ENCODE data around the gene UTS2R.
"Not testable (repeated sequence)": the region's sequence is repeated elsewhere in the genome, so short reads cannot be mapped to it uniquely, and the experiment has no call there.

The UTS2R gene

DNA sequence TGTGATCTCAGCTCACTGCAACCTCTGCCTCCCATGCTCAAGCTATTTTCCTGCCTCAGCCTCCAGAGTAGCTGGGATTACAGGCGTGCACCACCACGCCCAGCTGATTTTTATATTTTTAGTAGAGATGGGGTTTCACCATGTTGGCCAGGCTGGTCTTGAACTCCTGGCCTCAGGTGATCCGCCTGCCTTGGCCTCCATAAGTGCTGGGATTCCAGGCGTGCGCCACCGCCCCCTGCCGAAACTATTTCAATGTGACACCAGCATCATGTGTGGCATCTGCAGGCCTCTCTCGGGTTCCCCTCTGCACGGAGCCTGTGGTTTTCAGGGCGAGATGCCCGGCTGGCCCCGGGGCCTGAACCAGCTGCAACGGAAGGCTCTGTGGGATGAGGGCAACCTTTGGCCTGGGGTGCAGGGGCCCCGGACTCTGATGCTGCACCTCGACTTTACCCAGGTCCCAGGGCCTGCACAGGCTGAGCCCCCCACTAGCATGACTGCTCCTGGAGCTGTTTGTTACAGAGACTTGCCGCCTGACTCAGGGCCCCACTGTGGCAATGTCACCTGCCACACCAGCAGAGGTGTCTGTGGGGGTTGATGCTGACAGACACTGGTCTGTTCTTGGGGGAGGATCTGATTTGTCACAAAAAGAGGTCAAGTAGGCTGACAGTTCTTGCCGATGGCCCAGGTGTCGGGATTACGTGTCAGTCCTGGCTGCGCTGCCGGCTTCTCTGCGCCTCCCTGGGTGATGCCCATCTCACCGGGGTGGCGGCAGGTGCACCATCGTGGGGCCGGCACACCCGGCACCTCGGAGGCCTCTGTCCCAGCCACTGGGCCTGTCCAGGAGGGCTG lies 21.2 kb upstream of the UTS2R start:
- Histone ChIP-seq H3K27me3 (ENCODE audit: insufficient read depth, low read length) (no peaks in the 10 kb centered on the region), H3K9me3 (ENCODE audit: insufficient read depth, low read depth, low read length) (no peaks in the 10 kb centered on the region), H3K4me3 (ENCODE audit: low read length) (no peak overlapping the region), H3K36me3 (ENCODE audit: insufficient read depth, low read depth, low read length) (no peaks in the 10 kb centered on the region), H3K27ac (ENCODE audit: low read length) (no peak overlapping the region), H3K9ac (ENCODE audit: low read depth, low read length) (no peak overlapping the region), H3K4me1 (ENCODE audit: insufficient read depth, low read length) (no peaks in the 10 kb centered on the region)

DNA sequence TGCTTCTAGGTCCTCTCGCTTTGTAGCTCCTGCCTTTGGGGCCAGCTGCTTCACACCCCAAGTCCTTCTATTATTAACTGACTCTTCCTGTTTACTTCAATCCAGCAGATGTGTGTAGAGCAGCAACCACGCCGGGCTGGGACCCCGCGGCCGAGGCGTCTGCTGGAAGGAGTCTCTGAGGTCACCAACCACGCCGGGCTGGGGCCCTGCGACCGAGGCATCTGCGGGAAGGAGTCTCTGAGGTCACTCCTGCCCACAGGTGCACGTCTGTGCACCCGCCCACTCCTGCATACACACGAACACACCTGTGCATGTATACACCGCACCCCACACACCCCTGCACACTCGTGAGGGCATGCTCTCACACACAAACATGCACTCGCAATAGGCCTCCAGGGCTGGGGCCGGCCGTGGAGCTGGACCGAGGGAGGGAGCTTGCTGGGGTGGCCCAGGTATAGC lies 20.3 kb upstream of the UTS2R start:
- H3K9ac ChIP-seq (ENCODE audit: low read depth, low read length) = no peak overlapping the region
- H3K36me3 ChIP-seq (ENCODE audit: insufficient read depth, low read depth, low read length) = no peaks in the 10 kb centered on the region
- no peaks in the 10 kb centered on the region for H3K9me3 ChIP-seq (ENCODE audit: insufficient read depth, low read depth, low read length)
- no peak overlapping the region for H3K27ac ChIP-seq (ENCODE audit: low read length)
- H3K27me3 ChIP-seq (ENCODE audit: insufficient read depth, low read length) = no peaks in the 10 kb centered on the region
- H3K4me1 ChIP-seq (ENCODE audit: insufficient read depth, low read length) = no peaks in the 10 kb centered on the region
- no peak overlapping the region for H3K4me3 ChIP-seq (ENCODE audit: low read length)

DNA sequence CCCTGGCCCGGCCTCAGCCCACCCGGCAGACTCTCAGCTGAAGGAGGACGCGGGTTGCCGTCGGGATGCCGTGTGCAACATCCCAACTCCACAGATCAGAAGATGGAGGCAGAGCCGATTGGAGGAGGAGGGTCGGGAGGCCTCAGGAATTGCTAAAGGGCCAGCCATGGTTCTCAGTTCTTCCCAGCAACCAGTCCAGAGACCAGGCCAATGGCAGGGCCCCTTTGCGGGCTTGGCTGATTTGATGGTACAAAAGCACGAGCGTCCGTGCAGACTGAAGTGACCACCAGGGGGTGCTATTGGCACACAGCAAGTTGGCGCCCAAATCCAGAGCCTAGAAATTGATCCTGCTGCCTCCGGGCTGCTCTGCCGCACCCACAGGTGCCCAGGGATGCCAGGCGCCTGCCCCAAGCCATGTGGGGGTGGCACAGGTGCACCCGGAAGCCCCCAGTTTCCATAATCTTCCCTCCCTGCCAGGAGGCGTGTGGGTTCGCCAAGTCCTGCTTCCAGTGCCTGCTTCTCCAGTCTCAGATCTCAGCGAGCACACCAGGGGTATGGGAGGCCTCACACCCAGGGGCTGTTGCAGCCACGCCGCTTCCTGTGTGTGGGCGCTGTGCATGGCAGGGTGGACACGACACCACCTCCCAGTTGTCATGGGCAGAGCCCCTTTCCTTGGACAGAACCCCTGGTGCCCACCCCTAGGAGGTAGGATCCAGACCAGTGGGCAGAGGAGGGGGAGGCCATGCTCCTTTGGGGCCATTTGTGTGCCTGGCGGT lies 19.7 kb upstream of the UTS2R start:
- Histone ChIP-seq H3K9ac (ENCODE audit: low read depth, low read length) (no peak overlapping the region), H3K27ac (ENCODE audit: low read length) (no peak overlapping the region)

DNA sequence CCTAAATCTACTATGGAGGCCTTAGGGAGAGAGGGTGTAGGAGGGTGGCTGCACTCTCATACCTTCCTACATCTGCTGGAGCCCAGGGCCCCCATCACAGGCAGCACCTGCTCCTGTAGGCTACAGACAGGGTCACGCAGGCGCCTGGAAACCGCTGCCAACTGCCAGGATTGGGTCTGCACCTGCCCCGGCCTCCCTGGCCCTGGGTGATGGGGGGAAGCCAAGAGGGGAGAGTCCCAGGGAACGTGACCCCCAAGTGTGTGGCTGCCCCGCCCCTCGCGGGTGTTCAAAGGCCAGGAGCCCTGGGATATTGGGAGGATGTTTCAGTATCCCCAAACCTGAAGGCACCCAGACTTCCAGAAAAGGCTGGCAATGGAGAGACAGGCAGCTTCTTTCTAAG lies 18.1 kb upstream of the UTS2R start:
- H3K27ac ChIP-seq (ENCODE audit: low read length) = no peak overlapping the region
- H3K9ac ChIP-seq (ENCODE audit: low read depth, low read length) = no peak overlapping the region
- H3K4me1 ChIP-seq (ENCODE audit: insufficient read depth, low read length) = no peaks in the 10 kb centered on the region
- H3K27me3 ChIP-seq (ENCODE audit: insufficient read depth, low read length) = no peaks in the 10 kb centered on the region
- H3K4me3 ChIP-seq (ENCODE audit: low read length) = no peak overlapping the region
- H3K9me3 ChIP-seq (ENCODE audit: insufficient read depth, low read depth, low read length) = no peaks in the 10 kb centered on the region
- no peaks in the 10 kb centered on the region for H3K36me3 ChIP-seq (ENCODE audit: insufficient read depth, low read depth, low read length)

More for the DNA sequence above, 19.7 kb upstream of the UTS2R start:
- Histone ChIP-seq H3K4me1 (ENCODE audit: insufficient read depth, low read length) (no peaks in the 10 kb centered on the region), H3K4me3 (ENCODE audit: low read length) (no peak overlapping the region), H3K9me3 (ENCODE audit: insufficient read depth, low read depth, low read length) (no peaks in the 10 kb centered on the region), H3K36me3 (ENCODE audit: insufficient read depth, low read depth, low read length) (no peaks in the 10 kb centered on the region), H3K27me3 (ENCODE audit: insufficient read depth, low read length) (no peaks in the 10 kb centered on the region)

DNA sequence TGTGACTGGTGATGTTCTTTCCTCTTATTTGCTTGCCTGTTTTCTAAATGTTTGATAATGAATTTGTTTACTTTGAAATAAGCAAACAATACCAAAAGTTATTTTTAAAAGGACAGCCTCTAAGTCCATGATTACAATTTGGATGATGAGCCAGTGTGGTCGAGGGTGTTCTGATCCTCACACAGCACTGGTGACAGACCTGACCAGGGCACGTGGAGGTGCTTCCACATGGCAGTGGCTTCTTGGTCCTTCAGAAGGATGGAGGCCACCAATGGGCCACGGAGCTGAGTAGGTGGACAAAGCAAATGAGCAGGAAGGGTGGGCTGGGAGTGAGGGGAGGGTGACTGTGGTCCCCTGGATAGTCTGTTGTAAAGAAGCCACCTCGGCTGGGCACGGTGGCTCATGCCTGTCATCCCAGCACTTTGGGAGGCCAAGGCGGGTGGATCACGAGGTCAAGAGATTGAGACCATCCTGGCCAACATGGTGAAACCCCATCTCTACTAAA lies 16.7 kb upstream of the UTS2R start:
- Histone ChIP-seq H3K9ac (ENCODE audit: low read depth, low read length) (no peak overlapping the region), H3K4me1 (ENCODE audit: insufficient read depth, low read length) (no peaks in the 10 kb centered on the region), H3K27ac (ENCODE audit: low read length) (no peak overlapping the region)

DNA sequence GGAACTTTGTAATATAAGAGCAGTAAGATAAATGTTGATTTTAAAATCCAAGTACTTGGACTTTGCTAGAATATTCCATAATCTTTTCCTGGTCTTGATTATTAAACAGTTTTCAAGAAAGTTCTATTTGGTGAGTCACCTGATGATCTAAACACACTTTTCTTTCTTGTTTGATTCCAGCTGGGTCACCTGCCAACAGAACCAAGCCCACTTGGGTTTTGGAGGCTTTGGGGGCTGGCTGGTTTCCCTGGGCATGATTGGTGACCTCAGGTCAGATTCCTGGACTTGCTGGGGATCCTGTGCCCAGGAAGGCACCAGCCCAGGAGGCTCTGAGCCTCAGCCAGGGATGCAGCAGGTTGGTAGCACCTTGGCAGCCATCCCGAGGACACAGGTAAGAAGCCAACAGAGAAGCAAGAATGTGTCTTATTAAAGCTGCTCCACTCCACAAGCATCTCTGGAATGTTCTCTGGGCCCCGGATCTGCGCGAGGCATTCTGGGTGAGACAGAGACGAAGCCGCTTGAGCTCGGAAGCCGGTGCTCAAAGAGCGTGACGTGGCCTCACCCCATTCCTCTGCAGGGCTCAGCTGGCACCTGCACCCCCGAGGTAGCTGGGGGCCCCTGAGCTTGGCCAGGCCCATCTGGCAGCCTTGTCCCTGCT lies 15.7 kb upstream of the UTS2R start:
- H3K9ac ChIP-seq (ENCODE audit: low read depth, low read length) = no peak overlapping the region

More for the DNA sequence above, 16.7 kb upstream of the UTS2R start:
- Histone ChIP-seq H3K36me3 (ENCODE audit: insufficient read depth, low read depth, low read length) (no peaks in the 10 kb centered on the region), H3K4me3 (ENCODE audit: low read length) (no peak overlapping the region), H3K27me3 (ENCODE audit: insufficient read depth, low read length) (no peaks in the 10 kb centered on the region), H3K9me3 (ENCODE audit: insufficient read depth, low read depth, low read length) (no peaks in the 10 kb centered on the region)

DNA sequence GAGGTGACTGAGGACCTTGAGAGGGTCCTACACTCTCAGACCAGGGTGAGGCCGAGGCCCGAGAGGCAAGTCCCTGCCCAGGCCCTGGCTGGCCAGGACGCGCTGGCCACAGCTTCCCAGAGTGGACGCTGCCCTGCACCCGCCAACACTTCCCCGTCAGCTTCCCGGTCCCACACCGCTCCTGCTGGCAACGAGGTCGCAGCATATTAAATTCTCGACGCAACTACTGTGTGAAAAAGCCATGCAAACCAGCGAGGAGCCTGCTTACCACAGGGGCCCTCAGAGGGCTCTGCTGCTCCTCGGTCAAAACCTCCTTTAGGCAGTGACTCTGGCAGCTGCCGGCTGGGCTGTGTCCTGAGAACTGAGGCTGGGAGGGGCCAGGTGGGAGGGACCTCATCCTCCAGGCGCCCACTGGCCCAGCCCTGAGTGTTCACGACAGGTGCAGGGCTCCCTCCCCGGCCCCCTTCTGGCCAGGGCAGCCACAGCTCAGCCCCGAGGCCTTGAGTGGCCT lies 14.7 kb upstream of the UTS2R start:
- Histone ChIP-seq H3K27ac (ENCODE audit: low read length) (no peak overlapping the region), H3K36me3 (ENCODE audit: insufficient read depth, low read depth, low read length) (no peaks in the 10 kb centered on the region), H3K9me3 (ENCODE audit: insufficient read depth, low read depth, low read length) (no peaks in the 10 kb centered on the region), H3K4me1 (ENCODE audit: insufficient read depth, low read length) (no peaks in the 10 kb centered on the region), H3K4me3 (ENCODE audit: low read length) (no peak overlapping the region), H3K27me3 (ENCODE audit: insufficient read depth, low read length) (no peaks in the 10 kb centered on the region), H3K9ac (ENCODE audit: low read depth, low read length) (no peak overlapping the region)

More for the DNA sequence above, 15.7 kb upstream of the UTS2R start:
- no peak overlapping the region for H3K4me3 ChIP-seq (ENCODE audit: low read length)
- H3K9me3 ChIP-seq (ENCODE audit: insufficient read depth, low read depth, low read length) = no peaks in the 10 kb centered on the region
- H3K27me3 ChIP-seq (ENCODE audit: insufficient read depth, low read length) = no peaks in the 10 kb centered on the region
- H3K27ac ChIP-seq (ENCODE audit: low read length) = no peak overlapping the region
- no peaks in the 10 kb centered on the region for H3K4me1 ChIP-seq (ENCODE audit: insufficient read depth, low read length)
- no peaks in the 10 kb centered on the region for H3K36me3 ChIP-seq (ENCODE audit: insufficient read depth, low read depth, low read length)

DNA sequence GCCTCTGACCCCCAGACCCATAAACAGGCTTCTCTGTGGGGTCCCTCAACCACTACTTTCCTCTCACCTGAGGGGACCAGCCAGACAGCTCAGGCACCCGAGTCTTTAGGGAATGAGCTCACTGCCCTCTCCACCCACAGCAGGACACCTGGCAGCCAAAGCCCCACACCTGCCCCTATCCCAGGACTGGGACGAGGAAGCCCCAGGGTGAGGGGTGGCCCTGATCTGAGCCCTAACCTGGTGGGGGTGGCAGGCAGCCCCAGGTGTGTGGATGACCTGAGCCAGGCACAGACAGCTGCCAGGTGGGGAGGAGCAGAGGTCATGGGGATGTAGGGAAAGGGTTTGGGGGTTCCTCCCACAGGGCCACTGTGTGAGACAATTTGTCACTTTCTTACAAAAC lies 14.2 kb upstream of the UTS2R start:
- H3K36me3 ChIP-seq (ENCODE audit: insufficient read depth, low read depth, low read length) = no peaks in the 10 kb centered on the region
- no peak overlapping the region for H3K27ac ChIP-seq (ENCODE audit: low read length)

DNA sequence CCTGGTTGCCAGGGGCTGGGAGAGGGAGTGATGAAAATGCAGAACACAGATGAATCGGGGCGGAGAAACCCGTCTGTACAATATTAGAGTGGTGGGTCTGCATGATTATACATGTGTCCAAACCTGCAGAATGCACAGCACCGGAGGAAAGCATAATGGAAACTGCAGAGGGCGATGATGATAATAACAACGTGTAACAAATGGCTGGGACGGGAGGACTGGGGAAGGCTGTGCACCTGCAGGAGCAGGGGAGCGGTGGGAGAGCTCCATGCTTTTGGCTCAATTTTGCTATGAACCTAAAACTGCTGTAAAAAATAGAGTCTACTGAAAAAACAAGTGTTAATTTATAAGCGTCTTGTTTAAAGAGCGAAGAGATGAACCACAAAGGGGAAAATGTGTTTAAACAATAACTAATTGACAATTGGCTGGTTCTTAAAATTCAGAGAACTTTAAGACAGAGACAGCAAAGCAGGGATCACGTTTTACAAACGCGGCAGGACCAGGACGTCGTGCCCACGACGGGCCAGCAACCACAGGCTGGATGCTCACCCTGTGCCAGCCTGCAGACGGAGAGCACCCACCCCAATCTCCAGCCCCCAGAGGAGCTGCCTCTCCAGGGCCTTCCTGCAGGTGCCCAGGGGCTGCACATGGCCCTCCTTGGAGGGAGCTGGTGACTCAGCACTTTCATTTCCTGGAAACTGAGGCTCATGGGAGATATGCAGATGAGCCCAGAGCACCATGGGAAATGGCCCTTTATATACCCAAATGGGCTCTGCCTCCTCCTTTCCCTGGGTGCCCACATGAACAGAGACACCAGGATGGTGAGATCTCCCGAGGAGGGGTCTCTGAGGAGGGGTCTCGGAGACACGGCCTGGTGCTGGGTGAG lies 12.9 kb upstream of the UTS2R start, which contains the start of gene TEX19:
Gene TEX19 (plus strand): TSS at position 783 of the 886 bp plus-strand sequence. CDS start 2,904 bp downstream, outside the sequence.
- Histone ChIP-seq H3K9ac (ENCODE audit: low read depth, low read length) (no peak within 1 kb of the TSS), H3K27me3 (ENCODE audit: insufficient read depth, low read length) (no peaks in the 10 kb centered on the region), H3K36me3 (ENCODE audit: insufficient read depth, low read depth, low read length) (no peaks in the 10 kb centered on the region), H3K4me1 (ENCODE audit: insufficient read depth, low read length) (no peaks in the 10 kb centered on the region), H3K4me3 (ENCODE audit: low read length) (no peak within 1 kb of the TSS), H3K27ac (ENCODE audit: low read length) (no peak within 1 kb of the TSS), H3K9me3 (ENCODE audit: insufficient read depth, low read depth, low read length) (no peaks in the 10 kb centered on the region)

More for the DNA sequence above, 14.2 kb upstream of the UTS2R start:
- Histone ChIP-seq H3K9ac (ENCODE audit: low read depth, low read length) (no peak overlapping the region), H3K4me1 (ENCODE audit: insufficient read depth, low read length) (no peaks in the 10 kb centered on the region), H3K27me3 (ENCODE audit: insufficient read depth, low read length) (no peaks in the 10 kb centered on the region), H3K9me3 (ENCODE audit: insufficient read depth, low read depth, low read length) (no peaks in the 10 kb centered on the region), H3K4me3 (ENCODE audit: low read length) (no peak overlapping the region)

DNA sequence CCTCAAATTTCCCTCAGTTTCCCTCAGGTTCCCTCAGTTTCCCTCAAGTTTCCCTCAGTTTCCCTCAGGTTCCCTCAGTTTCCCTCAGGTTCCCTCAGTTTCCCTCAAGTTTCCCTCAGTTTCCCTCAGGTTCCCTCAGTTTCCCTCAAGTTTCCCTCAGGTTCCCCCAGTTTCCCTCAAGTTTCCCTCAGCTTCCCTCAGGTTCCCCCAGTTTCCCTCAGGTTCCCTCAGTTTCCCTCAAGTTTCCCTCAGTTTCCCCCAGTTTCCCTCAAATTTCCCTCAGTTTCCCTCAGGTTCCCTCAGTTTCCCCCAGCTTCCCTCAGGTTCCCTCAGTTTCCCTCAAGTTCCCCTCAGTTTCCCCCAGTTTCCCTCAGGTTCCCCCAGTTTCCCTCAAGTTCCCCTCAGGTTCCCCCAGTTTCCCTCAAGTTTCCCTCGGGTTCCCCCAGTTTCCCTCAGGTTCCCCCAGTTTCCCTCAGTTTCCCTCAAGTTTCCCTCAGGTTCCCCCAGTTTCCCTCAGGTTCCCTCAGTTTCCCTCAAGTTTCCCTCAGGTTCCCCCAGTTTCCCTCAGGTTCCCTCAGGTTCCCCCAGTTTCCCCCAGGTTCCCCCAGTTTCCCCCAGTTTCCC lies 12.0 kb upstream of the UTS2R start:
- H3K9ac ChIP-seq (ENCODE audit: low read depth, low read length); H3K9me3 ChIP-seq (ENCODE audit: insufficient read depth, low read depth, low read length); H3K4me1 ChIP-seq (ENCODE audit: insufficient read depth, low read length); H3K36me3 ChIP-seq (ENCODE audit: insufficient read depth, low read depth, low read length); H3K27ac ChIP-seq (ENCODE audit: low read length); H3K27me3 ChIP-seq (ENCODE audit: insufficient read depth, low read length); H3K4me3 ChIP-seq (ENCODE audit: low read length): not testable (repeated sequence)
